Osteocyte (in vitro differentiated cells): ENCODE data around the gene RNF181. TPM values are rescaled to one million over a fixed set of nuclear protein-coding genes. Genes with fewer than 3 reads are reported as not detected.
"Not testable (repeated sequence)": the region's sequence is repeated elsewhere in the genome, so short reads cannot be mapped to it uniquely, and the experiment has no call there.

ENCODE experiments used
- DNase-seq: peaks from one replicate; pipeline ENCODE4 v3.0.0; 2021; ENCODE audit warnings: mixed read lengths; ENCODE audit not compliant: unreplicated experiment; ENCODE audit errors: extremely low spot score
- H3K27ac Mint-ChIP-seq: one replicate; pipeline ENCODE4 v1.8.0; 2021; ENCODE audit warnings: mild to moderate bottlenecking, mixed read lengths; ENCODE audit not compliant: unreplicated experiment
- H3K27me3 Mint-ChIP-seq: one replicate; pipeline ENCODE4 v1.8.0; 2021; ENCODE audit warnings: mixed read lengths; ENCODE audit not compliant: unreplicated experiment
- H3K36me3 Mint-ChIP-seq: one replicate; pipeline ENCODE4 v1.8.0; 2021; ENCODE audit warnings: mixed read lengths; ENCODE audit not compliant: unreplicated experiment
- H3K4me1 Mint-ChIP-seq: one replicate; pipeline ENCODE4 v1.8.0; 2021; ENCODE audit warnings: mixed read lengths; ENCODE audit not compliant: unreplicated experiment
- H3K4me3 Mint-ChIP-seq: one replicate; pipeline ENCODE4 v1.8.0; 2021; ENCODE audit warnings: mild to moderate bottlenecking, moderate library complexity, mixed read lengths; ENCODE audit not compliant: unreplicated experiment
- H3K9me3 Mint-ChIP-seq: one replicate; pipeline ENCODE4 v1.8.0; 2021; ENCODE audit warnings: mixed read lengths; ENCODE audit not compliant: unreplicated experiment
- CTCF ChIP-seq: fragments of 200-600 bp; sonication (generic); IDR thresholded peaks from 2 replicates; pipeline ENCODE4 v1.5.0; 2021; ENCODE audit warnings: antibody characterized with exemption, mild to moderate bottlenecking, moderate library complexity
- total RNA-seq: library from RNA; stranded (reverse); gene quantifications from 2 replicates; pipeline ENCODE4 v1.2.1, GENCODE V29; 2021

RNF181 gene
- total RNA-seq, 1 donor from 2014 or later: 77.2 TPM

- peaks cover 30% of the 10 kb centered on the region for H3K4me1 Mint-ChIP-seq
- TF ChIP-seq CTCF: no peak
- peaks cover 12% of the 10 kb centered on the region for H3K36me3 Mint-ChIP-seq
- H3K9me3 Mint-ChIP-seq: no peaks in the 10 kb centered on the region
- peak within 1 kb of the TSS; percentile 94 for H3K4me3 Mint-ChIP-seq
- peak within 1 kb of the TSS; percentile 93 for H3K27ac Mint-ChIP-seq
- no peaks in the 10 kb centered on the region for H3K27me3 Mint-ChIP-seq
- peak; percentile 94 for DNase-seq
These were observed 16.4 kb downstream of the RNF181 start, which contains the start of gene C2orf68 for GRCh38 chr2:85611705-85612587. TSS of gene C2orf68 (minus strand) at chr2:85612066. CDS start at chr2:85611984, 82 bp downstream.

GRCh38 chr2:85613717-85614515 is 18.4 kb downstream of the RNF181 start:
- H3K9me3 Mint-ChIP-seq: no peaks in the 10 kb centered on the region
- H3K27me3 Mint-ChIP-seq: no peaks in the 10 kb centered on the region
- H3K4me3 Mint-ChIP-seq: no peak overlapping the region
- H3K36me3 Mint-ChIP-seq: peaks cover 5% of the 10 kb centered on the region
- DNase-seq: no peak
- H3K4me1 Mint-ChIP-seq: peaks cover 34% of the 10 kb centered on the region
- H3K27ac Mint-ChIP-seq: peak overlapping the region; percentile 13
- no peak for TF ChIP-seq CTCF

GRCh38 chr2:85614757-85615156 is 19.2 kb downstream of the RNF181 start:
- H3K9me3 Mint-ChIP-seq, H3K36me3 Mint-ChIP-seq, H3K27me3 Mint-ChIP-seq, H3K4me3 Mint-ChIP-seq, DNase-seq, H3K27ac Mint-ChIP-seq: not testable (repeated sequence)
- peaks cover 37% of the 10 kb centered on the region for H3K4me1 Mint-ChIP-seq

- no peaks in the 10 kb centered on the region for H3K36me3 Mint-ChIP-seq
- peaks cover 33% of the 10 kb centered on the region for H3K4me1 Mint-ChIP-seq
- TF ChIP-seq CTCF: no peak
- no peak for DNase-seq
- no peak overlapping the region for H3K4me3 Mint-ChIP-seq
- H3K9me3 Mint-ChIP-seq: no peaks in the 10 kb centered on the region
- H3K27me3 Mint-ChIP-seq: no peaks in the 10 kb centered on the region
- H3K27ac Mint-ChIP-seq: peak overlapping the region; percentile 92
These were observed 19.8 kb downstream of the RNF181 start for GRCh38 chr2:85615413-85615728.

- H3K4me3 Mint-ChIP-seq: peak overlapping the region; percentile 94
- H3K27ac Mint-ChIP-seq, H3K9me3 Mint-ChIP-seq, DNase-seq, H3K27me3 Mint-ChIP-seq: not testable (repeated sequence)
- H3K36me3 Mint-ChIP-seq: peaks cover 10% of the 10 kb centered on the region
- H3K4me1 Mint-ChIP-seq: peaks cover 24% of the 10 kb centered on the region
These were observed 22.2 kb downstream of the RNF181 start for GRCh38 chr2:85617723-85618122.

GRCh38 chr2:85619617-85620016 is 24.1 kb downstream of the RNF181 start:
- peaks cover 27% of the 10 kb centered on the region for H3K36me3 Mint-ChIP-seq
- no peak overlapping the region for H3K27ac Mint-ChIP-seq
- TF ChIP-seq CTCF: no peak
- no peaks in the 10 kb centered on the region for H3K27me3 Mint-ChIP-seq
- peaks cover 24% of the 10 kb centered on the region for H3K4me1 Mint-ChIP-seq
- no peaks in the 10 kb centered on the region for H3K9me3 Mint-ChIP-seq
- DNase-seq: no peak
- H3K4me3 Mint-ChIP-seq: no peak overlapping the region
